Measurements from ENCODE around the gene DEPDC4. TPM values are rescaled to one million over a fixed set of nuclear protein-coding genes. Genes with fewer than 3 reads are reported as not detected.
A peak's percentile ranks its signal among the peaks of the same experiment; 100 is the strongest.

Gene DEPDC4
- total RNA-seq, 1 experiment from 2014 or later = 3.2 TPM

GRCh38 chr12:100267603-100268281 is 863 bp upstream of the DEPDC4 start:
- Histone ChIP-seq H2BK120ac (ENCODE audit: low read depth, low read length, poor library complexity, severe bottlenecking) (no peak overlapping the region), H3K79me2 (ENCODE audit: insufficient read depth, low read length) (peaks cover 9% of the 10 kb centered on the region; the same call in 1 of the 2 replicates), H3T11ph (ENCODE audit: low read length) (no peak overlapping the region), H3K27ac (ENCODE audit: insufficient read length, low read depth, low read length) (no peak overlapping the region), H2AK5ac (ENCODE audit: insufficient read length, low read length) (no peak overlapping the region), H4K5ac (ENCODE audit: insufficient read length, low read depth, low read length) (no peak overlapping the region), H2BK20ac (ENCODE audit: low read depth, low read length, poor library complexity, severe bottlenecking) (no peak overlapping the region), H3K4me2 (ENCODE audit: insufficient read depth, insufficient read length, low read length) (peak overlapping the region; percentile 94), H3K27me3 (ENCODE audit: insufficient read depth, low read length) (no peaks in the 10 kb centered on the region), H3K9ac (ENCODE audit: extremely low read depth, insufficient read length, low read length) (peak overlapping the region; percentile 81), H3K14ac (ENCODE audit: insufficient read depth, low read length) (peak overlapping the region; percentile 73), H3K4ac (ENCODE audit: low read depth, low read length) (no peak overlapping the region), H2BK15ac (ENCODE audit: low read depth, low read length) (no peak overlapping the region), H4K91ac (ENCODE audit: insufficient read length, low read depth, low read length) (no peak overlapping the region), H2BK12ac (ENCODE audit: insufficient read length, low read depth, low read length) (no peak overlapping the region), H3K9me3 (ENCODE audit: control insufficient read depth, low read depth, low read length) (no peaks in the 10 kb centered on the region), H3K18ac (ENCODE audit: insufficient read length, low read depth, low read length) (no peak overlapping the region), H3K4me1 (ENCODE audit: insufficient read depth, low read length) (0 out of 2 replicates have a peak, but pooled peaks cover 6% of the 10 kb centered on the region), H3K56ac (ENCODE audit: insufficient read length, low read depth, low read length) (no peak overlapping the region), H2AFZ (ENCODE audit: low read length) (no peak overlapping the region), H4K20me1 (ENCODE audit: control insufficient read depth, insufficient read depth, insufficient read length) (no peaks in the 10 kb centered on the region), H3K23me2 (ENCODE audit: insufficient read length, low read depth, low read length, poor library complexity, severe bottlenecking) (peaks cover 10% of the 10 kb centered on the region), H4K8ac (replicated peaks; ENCODE audit: insufficient read length, low read depth, low read length) (no peak overlapping the region), H3K23ac (ENCODE audit: insufficient read length, low read depth, low read length) (no peak overlapping the region), H3K79me1 (ENCODE audit: insufficient read depth, low read depth, low read length, poor library complexity, severe bottlenecking) (no peaks in the 10 kb centered on the region), H2BK5ac (ENCODE audit: insufficient read length, low read length) (no peak overlapping the region)
- Mint-ChIP-seq H3K4me1 (peaks cover 17 to 18% of the 10 kb centered on the region in 2 experiments), H3K9me3 (no peaks in the 10 kb centered on the region), H3K27ac (peak overlapping the region; percentile 24 to 70 (median 57); a peak in 4 of 7 replicates), H3K4me3 (peak overlapping the region; percentile 97 to 99), H3K36me3 (ENCODE audit: insufficient read depth in 1 of 3, low read depth in 3 of 3) (peaks cover 0 to 1% (median 0%) of the 10 kb centered on the region in 3 experiments; a peak in 2 of 7 replicates), H3K27me3 (ENCODE audit: low read depth) (no peaks in the 10 kb centered on the region)
- WGBS (ENCODE audit: extremely low coverage, insufficient read length, low lambda C conversion rate) = no CpG with 5 or more reads among the region's 33 CpGs
- no peak for DNase-seq
- TF ChIP-seq CTCF (conservative IDR thresholded peaks at IDR 0.05) = no peak

All from H9 (cell line).